Measurements from ENCODE around the gene MYO1E.
"Not testable (repeated sequence)": the region's sequence is repeated elsewhere in the genome, so short reads cannot be mapped to it uniquely, and the experiment has no call there.

The MYO1E gene

DNA sequence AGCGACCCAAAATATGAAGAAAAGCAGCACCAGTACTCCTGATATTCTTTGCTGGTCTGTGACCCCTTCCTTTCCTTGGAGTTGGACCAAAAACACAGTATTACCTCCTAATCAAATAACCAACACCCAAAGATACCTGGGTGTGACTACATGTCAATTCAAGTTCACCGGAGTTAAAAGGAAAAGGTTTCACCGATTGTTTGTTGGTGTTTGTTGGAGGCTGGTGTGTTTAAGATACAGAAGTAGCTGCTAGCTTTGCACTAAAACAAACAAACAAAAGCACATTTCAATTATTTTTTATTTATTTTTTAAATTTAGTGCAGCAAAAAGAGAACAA is 81.5 kb downstream of the MYO1E start:
- no peak for DNase-seq (ENCODE audit: low spot score)

DNA sequence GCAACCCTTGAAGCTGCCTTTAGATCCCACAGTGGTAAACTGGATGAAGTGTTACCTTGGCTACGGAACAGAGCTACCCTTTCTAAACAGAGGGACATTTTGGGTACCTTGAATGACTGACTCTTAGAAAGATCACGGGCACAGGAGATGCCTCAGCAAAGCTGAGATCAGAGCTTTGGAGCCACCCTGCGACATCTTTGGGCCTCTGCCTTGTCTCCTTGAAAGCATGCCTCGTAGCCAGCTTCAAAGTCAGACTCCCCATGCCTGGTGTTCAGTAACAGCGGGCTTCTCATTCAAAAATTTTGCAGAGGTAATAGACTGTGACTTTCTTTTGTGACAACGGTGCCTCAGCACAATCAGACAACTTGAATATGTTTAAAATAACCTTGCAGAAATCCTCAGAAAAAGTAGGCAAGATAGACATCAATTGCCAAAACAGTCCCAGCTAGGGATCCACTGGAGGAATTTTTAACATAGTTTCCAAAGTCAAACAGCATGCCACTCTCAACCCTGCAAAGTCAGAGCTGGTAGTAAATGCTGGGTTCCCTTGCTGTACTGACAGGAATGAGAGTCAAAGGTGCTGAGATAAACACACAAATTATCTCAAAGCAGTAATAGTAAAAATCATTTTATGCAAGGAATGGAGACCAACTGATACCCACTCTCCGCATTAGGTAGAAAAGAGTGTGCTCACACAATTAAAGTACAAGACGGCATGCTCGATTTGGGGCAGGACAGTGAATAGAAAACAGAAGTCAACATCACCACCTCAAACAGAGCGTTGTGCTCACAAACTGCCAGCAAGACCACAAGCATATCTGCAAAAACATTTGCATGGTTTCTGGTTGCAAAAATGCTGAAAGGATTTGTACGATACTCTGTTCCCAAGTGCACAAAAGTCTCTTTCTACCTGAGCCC is 82.1 kb downstream of the MYO1E start:
- DNase-seq (ENCODE audit: low spot score): no peak

DNA sequence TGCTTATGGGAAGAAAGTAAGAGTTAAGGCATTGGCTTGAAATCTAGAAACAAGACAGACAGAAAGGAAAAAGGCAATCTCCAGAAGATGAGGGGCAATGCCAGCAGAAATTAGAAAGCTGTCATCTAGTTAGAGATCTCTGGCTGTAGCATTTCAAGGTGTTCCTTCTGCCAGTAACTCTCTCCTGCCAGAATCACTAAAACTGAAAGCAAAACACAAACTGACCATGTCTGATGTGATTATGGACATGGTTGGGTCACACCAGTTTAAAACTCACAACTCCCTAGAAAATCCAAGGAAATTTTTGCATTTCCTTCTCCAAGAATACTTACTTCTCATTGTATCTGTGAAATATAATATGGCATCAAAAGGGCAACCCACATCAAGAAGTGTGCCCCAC is 83.1 kb downstream of the MYO1E start:
- DNase-seq (ENCODE audit: low spot score): no peak

DNA sequence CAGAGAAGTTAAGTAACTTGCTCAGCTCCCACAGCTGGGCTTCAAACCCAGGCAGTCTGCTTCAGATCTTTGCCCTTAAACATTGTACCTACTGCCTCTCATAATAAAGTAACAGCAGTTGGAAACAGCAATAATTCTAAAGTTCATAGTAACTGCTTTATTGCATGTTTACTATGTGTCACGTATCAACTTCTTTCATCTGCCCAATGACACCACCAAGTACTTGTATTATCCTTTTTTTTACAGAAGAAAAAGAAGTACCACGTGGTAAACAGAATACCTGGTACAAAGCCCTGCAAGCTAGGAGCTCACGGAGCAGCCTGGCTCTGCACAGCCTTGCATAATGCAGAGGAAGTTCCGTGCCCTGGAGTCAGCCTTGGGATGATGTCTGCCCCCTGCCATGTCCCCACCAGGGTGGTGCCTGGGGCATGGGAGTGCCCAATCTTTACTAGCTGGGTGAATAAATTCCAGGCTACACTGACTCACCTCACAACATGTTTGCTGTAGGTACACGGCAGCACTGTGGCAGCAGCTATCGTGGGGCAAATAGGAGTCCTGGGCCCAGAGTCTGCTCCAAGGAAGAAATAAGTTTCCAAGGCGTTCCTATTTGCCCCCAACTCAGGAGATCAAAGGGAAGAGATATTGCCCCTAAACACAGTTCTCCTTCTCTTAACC is 88.8 kb downstream of the MYO1E start:
- peak; percentile 93 for DNase-seq (ENCODE audit: low spot score)

DNA sequence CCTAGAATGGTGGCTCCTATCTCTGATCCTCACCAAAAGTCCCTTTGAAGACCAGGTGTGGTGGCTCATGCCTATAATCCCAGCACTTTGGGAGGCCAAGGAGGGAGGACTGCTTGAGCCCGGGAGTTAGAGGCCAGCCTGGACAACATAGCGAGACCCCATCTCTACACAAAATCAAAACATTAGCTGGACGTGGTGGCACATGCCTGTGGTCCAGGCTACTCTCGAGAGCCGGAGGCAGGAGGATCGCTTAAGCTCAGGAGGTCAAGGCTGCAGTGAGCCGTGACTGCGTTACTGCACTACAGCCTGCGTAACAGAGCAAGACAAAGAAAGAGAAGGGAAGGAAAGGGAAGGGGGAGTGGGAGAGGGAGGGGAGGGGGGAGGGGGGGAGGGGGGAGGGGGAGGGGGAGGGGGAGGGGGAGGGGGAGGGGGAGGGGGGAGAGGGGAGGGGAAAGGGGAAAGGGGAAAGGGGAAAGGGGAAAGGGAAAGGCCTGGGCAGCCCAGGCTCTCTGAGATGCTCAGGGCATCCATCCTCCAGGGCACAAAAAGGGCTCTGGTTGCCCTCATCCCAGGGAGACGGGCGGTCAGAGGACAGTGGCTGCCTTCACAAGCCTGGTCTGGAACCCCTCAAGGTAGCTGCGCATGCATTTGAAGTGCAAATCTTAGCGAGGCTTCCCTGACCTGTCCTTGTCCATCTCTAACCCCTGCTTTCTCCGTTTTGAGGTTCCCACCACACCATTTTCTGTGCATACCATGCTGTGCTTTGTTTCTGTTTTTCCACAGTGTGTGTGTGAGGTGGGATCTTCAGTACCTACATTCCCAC is 89.9 kb downstream of the MYO1E start:
- DNase-seq (ENCODE audit: low spot score): peak; percentile 70

DNA sequence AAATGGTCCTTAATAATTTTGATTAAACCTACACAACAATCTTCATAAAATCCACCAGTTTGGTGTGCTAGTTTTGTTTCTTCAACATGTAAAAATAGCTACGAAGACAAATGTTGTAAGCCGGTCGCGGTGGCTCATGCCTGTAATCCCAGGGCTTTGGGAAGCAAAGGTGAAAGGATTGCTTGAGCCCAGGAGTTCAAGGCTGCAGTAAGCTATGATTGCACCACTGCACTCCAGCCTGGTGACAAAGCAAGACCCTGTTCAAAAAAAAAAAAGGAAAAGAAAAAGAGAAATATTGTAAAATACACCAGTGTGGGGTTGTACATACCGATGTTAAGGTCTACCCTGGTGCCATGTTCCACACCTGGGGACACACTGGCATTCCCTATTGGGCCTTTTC is 91.0 kb downstream of the MYO1E start:
- DNase-seq (ENCODE audit: low spot score): no peak

DNA sequence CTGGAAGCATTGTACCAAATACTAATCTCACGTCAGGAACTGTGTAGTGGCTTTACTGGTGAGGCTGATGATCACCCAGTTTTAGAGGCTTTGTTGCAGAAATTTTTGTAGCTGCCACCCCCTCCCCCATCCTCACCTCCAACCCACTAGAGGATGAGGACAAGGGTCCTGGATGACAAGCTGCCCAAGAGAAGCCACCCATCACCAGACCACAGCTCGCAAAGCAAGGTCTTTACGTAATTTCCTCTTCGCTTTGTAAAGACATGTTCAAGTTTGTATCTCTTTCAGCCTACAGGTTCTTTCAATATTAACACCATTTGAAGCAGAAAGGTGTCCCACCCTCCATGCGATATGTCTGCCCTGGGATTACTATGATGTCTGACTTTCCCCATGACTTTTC is 91.8 kb downstream of the MYO1E start:
- no peak for DNase-seq (ENCODE audit: low spot score)

DNA sequence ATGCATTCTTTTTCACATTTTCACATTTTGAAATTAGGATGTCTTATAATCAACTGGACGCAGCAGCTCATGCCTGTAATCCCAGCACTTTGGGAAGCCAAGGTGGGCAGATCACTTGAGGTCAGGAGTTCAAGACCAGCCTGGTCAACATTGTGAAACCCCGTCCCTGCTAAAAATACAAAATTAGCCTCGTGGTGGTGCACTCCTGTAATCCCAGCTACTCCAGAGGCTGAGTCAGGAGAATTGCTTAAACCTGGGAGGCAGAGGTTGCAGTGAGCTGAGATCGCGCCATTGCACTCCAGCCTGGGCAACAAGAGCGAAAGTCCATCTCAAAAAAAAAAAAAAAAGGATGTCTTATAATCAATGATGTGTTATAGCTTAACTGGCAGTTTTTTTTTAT is 92.4 kb downstream of the MYO1E start:
- DNase-seq (ENCODE audit: low spot score): not testable (repeated sequence)

DNA sequence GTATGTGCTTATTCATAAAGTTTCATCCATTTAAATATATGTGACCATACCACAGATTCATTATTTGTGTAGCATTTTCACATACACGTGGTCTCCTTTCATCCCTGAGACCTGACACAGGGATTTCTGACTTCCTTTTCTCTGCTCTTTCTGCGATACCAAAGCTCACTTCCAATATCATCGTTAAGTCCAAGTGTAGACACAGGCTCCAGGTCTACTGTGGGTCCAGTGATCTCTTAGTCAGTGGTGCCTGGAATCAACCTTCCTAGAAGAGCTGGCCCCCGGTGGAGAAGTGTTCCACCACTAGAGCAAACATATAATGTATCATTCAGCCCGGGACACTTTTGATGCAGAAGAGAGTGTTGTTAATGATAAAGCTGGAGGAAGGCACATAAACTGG is 93.6 kb downstream of the MYO1E start:
- no peak for DNase-seq (ENCODE audit: low spot score)

DNA sequence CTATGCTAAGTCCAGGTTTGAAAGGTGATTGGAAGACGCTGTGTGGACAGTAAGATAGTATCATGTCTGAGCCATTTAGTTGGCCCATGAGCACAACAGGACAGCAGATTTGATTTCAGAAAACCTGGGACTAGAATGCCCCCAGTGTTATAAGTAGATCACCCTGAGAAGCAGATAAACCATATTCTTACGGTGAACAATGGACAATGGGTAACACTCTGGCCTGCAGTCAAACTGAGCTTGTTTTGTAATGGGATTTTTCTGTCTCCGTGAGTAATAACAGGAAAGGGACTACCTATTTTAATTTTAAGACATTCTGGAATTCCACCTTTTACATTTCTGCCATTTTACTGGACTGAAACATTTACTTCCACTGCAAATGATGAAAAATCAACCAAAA is 94.6 kb downstream of the MYO1E start:
- DNase-seq (ENCODE audit: low spot score): no peak

DNA sequence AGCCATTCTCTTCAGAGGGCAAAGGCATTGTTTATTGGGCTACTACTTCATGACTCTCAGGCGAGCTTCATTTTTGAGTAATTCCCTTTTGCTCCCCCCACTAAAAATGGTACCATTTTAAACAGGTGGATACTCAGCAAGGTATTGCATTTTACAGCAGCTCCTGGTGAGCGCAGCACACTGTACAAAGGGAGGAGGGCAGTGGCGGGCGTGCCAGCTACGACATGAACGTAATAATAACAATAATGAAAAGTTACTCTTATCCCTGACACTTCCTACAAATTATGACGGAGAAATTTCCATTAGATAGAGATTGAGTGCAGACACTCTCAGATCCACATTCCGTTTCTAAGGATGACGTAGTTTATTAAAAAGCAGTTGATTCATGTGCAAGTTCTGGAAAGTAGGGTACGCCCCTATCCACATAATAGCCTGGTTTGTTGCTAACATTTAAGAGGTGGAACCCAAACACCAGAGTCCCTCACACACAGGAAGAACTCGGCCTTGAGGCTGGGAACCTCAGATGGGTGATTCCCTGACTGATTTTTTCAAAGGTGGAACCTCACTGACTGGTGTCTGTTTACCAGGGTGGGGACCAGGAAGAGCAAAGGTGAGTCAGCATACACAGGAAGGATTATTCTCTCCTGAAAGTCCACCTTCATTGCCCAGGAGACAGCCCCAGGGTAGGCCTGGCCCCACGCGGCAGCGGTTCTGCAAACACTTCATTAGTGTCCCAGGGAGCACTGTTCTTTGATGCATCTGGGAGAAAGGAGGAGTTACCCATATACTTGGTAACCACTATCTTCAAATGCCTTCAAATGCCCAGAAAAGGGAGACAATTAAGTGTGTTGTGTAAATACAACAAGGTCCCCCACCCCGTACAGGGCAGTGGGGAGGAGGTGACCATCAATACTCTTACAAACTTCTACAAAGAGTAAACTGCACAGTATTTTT is 96.2 kb downstream of the MYO1E start:
- peak; percentile 79 for DNase-seq (ENCODE audit: low spot score)

DNA sequence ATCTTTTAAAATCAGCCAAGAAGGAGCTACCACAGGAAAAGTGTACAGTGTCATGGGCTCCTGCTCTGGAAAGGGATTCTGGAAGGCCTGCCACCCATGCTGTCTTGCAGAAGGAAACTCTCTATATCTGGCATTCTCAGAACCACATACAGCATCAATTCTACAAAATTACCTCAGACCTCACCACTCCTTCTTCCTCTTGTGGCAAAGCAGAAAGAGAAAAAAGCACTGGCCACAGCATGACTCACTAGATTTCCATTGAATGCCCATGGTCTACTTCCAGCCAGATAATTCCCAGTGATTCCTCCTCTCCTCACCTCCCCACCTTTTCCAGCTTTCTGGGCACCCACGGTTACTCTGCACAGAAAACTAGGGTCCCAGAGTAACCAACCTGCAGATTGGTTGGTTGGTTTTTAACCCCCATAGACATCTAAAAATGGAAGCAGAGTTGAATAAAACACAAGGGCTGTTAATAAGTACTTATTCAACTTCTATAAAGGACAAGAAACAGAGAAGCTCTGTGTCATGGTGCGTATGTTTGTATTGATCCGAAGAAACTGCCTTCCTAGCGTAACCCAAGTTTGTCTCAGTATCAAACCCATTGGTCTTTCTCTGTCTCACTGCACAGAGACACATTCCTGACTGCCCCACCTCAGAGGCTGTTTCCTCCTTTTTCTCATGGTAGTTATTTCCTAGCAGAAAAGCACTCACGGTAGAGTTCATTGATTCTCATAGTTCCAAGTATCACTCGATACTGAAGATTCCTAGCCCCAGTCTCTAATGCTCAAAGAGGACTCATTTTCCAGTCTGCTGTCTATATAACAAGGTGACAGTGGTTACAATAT is 98.3 kb downstream of the MYO1E start:
- DNase-seq (ENCODE audit: low spot score): peak; percentile 87

DNA sequence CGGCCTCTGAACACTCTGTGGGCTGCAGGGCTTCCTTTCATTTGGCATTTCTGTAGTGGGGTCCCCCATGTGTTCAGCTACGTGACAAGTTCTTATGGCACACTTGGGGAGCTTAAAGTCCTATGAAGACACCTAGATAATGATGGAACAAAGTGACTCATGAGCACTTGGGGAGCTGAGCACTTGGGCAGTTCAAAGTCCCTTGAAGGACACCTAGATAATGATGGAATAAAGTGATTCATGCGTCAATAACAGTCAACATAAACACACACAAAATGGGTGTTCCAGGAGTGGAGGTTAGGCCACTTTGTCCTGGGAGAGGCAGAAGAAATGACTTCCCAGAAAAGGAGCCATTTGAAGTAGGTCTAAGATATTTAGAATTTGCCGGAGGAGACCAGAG is 99.4 kb downstream of the MYO1E start:
- no peak for DNase-seq (ENCODE audit: low spot score)

DNA sequence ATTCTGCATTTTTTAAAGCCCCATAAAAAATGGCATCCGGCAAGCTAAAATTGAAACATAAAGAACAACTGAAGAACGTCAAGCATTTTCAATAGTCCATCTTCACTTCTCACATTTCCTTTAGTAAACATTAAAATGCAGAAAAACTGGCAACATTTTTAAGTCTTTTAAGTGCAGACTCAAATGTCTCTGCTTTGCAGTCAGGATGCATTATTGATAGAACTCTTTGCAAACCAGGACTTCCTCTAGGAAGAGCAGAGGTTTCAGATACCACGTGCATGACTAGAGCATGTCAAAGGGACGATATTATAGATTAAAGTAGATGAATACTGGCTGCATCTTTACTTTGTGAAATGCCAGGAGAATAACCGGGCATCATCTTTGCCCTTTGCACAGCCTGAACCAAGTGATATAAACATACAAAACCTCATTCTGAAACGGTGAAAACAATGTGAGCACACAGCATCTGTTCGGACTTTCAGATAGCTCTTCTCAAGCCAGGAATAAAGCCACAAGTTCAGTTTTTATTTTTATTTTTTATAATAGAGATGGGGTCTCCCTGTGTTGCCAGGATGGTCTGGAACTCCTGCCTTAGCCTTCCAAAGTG is 101.0 kb downstream of the MYO1E start:
- no peak for DNase-seq (ENCODE audit: low spot score)

DNA sequence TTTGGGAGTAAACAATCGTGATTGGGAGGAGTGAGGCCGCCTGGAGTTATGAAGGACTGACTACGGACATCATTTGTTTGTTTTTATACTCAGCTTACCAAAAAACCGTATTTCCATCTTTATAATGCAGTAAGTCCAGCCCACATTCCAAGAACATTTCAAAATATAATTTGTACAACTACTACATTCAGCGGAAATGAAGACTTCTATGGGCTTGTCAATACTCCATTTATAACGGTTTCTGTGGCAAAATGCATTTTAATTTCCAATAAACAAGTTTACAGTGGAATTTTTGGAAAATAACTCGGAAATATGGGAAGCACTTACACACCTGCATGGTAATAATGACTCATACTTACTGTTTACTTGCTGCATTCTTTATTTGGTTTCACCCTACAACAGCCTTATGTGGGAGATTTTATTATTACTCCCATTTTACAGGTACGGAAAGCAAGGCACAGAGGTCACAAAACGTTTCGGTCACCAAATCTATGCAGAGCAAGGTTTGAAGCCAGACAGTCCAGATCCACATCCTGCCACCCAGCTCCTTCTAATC is 103.7 kb downstream of the MYO1E start:
- DNase-seq (ENCODE audit: low spot score): no peak

DNA sequence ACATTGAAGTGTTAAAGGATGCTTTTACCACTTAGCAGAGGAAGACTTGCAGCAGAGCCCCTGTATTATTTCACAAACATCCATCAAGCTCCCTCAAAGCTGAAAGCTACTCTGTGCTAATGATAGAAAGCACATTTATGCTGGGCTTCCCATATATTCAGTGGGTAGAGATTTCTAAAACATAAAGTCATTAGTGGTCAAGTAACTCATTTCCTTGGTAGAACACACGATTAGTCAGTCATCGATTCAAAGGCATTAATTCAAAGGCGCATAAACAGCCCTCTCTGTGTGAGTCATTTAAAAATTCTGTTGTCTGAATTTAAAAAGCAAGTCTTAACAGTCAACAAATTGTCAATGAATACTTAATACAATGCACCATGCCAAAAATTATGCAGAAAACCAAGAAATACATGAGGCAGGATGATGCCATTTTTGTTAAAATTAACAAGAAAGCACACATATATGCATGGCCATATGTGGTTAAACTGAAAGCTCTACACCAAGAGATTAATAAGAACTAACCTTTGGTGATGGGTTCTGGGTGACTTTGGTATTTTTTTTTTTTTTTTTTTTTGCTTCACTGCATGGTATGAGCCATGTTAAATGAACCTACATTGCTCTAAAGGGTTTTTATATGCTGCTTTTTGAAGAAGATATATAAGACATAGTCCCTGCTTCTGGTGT is 104.4 kb downstream of the MYO1E start:
- DNase-seq (ENCODE audit: low spot score): peak; percentile 80

DNA sequence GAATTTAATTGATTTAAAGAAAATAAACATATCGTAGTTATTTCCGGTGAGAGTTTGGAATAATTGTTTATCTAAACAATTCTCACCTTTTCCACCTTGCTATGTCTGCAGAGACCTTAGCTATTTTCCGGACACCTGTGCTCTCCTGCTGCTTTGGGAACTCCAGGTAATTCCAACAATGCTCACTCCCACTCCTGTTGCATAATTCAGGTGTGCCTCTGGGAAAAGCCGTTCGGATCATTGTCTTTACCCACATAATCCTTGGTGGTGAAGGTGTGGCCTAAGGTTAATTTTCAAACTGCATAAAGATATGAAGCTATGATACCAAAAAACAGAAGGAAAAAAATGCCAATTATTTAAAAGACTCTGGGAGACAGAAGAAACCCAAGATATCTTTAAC is 106.6 kb downstream of the MYO1E start:
- no peak for DNase-seq (ENCODE audit: low spot score)

DNA sequence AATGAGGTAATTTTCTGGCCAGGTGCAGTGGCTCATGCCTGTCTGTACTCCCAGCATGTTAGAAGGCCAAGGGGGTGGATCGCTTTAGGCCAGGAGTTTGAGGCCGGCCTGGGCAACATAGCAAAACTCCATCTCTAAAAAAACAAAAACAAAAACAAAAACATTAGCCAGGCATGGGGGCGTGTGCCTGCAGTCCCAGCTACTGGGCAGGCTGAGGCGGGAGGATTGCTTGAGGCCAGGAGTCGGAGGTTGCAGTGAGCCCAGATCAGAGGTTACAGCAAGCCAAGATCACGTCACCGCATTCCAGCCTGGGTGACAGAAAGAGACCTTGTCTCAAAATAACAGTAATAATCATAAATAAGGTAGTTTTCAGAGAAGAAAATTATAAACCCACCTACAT is 110.4 kb downstream of the MYO1E start:
- no peak for DNase-seq (ENCODE audit: low spot score)

DNA sequence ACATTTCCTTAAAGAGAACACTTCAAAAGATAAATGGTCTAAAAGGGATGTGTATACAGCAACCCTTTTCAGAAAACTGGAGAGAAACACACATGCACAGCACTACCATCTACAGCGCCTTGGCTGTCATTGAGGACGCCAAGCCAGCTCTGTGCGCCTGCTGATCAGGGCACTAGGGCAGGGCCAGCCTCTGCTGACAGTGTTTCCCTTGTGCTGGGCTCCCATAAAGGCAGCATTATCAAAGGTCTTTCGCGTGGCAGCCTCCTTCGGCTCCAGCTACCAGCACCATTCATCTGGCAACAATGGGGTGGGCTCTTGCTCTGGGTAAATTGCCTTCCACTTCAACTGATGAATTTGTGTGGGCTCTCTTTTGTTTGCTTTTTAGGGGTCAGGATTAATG is 112.6 kb downstream of the MYO1E start:
- no peak for DNase-seq (ENCODE audit: low spot score)

Measured in kidney tubule cell (primary cell).